TTC549 (cell line): ENCODE measurements around the gene KLF8.
"Not testable (repeated sequence)": the region's sequence is repeated elsewhere in the genome, so short reads cannot be mapped to it uniquely, and the experiment has no call there.

Experiments used
- FAIRE-seq: peaks from 2 replicates; lab custom pipeline; 2012; peaks lifted over from hg19 to GRCh38; lab: Jason Lieb, UNC

KLF8 gene

GRCh38 chrX:56232221-56233082 is at the start of gene KLF8:
Gene KLF8 (plus strand): TSS chrX:56232356. CDS start chrX:56233335, 979 bp downstream.
- FAIRE-seq, result no peak

- FAIRE-seq, result not testable (repeated sequence)
These were observed 25.2 kb upstream of the KLF8 start for GRCh38 chrX:56206945-56207344.

- no peak for FAIRE-seq
These were observed 20.5 kb upstream of the KLF8 start for GRCh38 chrX:56211701-56212100.

GRCh38 chrX:56216332-56216731 is 15.8 kb upstream of the KLF8 start:
- no peak for FAIRE-seq

- FAIRE-seq, result no peak
These were observed 12.5 kb upstream of the KLF8 start for GRCh38 chrX:56219700-56220099.

GRCh38 chrX:56221101-56221500 is 11.1 kb upstream of the KLF8 start:
- FAIRE-seq, result no peak

GRCh38 chrX:56222473-56223000 is 9.6 kb upstream of the KLF8 start:
- no peak for FAIRE-seq

- FAIRE-seq, result no peak
These were observed 5.2 kb upstream of the KLF8 start for GRCh38 chrX:56226980-56227379.

- no peak for FAIRE-seq
These were observed 3.2 kb upstream of the KLF8 start for GRCh38 chrX:56228914-56229313.

GRCh38 chrX:56231537-56232090 is 542 bp upstream of the KLF8 start:
- no peak for FAIRE-seq

- no peak for FAIRE-seq
These were observed 944 bp downstream of the KLF8 start for GRCh38 chrX:56233100-56233499.

GRCh38 chrX:56233682-56234081 is 1.5 kb downstream of the KLF8 start:
- no peak for FAIRE-seq

GRCh38 chrX:56248492-56248891 is 16.3 kb downstream of the KLF8 start:
- no peak for FAIRE-seq

GRCh38 chrX:56253832-56254703 is 21.9 kb downstream of the KLF8 start:
- FAIRE-seq, result no peak

- no peak for FAIRE-seq
These were observed 36.7 kb downstream of the KLF8 start for GRCh38 chrX:56268888-56269287.

- no peak for FAIRE-seq
These were observed 46.5 kb downstream of the KLF8 start for GRCh38 chrX:56278692-56279091.

- no peak for FAIRE-seq
These were observed 47.7 kb downstream of the KLF8 start for GRCh38 chrX:56279863-56280262.

- FAIRE-seq, result no peak
These were observed 49.6 kb downstream of the KLF8 start for GRCh38 chrX:56281789-56282188.

- no peak for FAIRE-seq
These were observed 52.1 kb downstream of the KLF8 start for GRCh38 chrX:56284269-56284668.

- FAIRE-seq, result no peak
These were observed 56.5 kb downstream of the KLF8 start for GRCh38 chrX:56288608-56289007.

GRCh38 chrX:56289449-56289848 is 57.3 kb downstream of the KLF8 start:
- no peak for FAIRE-seq

GRCh38 chrX:56308726-56309125 is 76.6 kb downstream of the KLF8 start:
- no peak for FAIRE-seq

GRCh38 chrX:56309881-56310280 is 77.7 kb downstream of the KLF8 start:
- no peak for FAIRE-seq
